Breast epithelium (tissue), 3 donors: ENCODE measurements around the gene TMEM273.

Source experiments
- CTCF ChIP-seq, 3 donors: fragments of 450-650 bp; IDR thresholded peaks; one replicate each; pipeline ENCODE4 v1.5.1; 2016 to 2017; ENCODE audit warnings: antibody characterized with exemption in 3 of 3, mild to moderate bottlenecking in 3 of 3, moderate library complexity in 3 of 3
- POLR2A ChIP-seq: fragments of 450-650 bp; IDR thresholded peaks from one replicate; pipeline ENCODE4 v1.6.1; 2016; ENCODE audit warnings: antibody characterized with exemption, mild to moderate bottlenecking, moderate library complexity
- POLR2AphosphoS5 ChIP-seq, 3 donors: sonication (generic); formaldehyde crosslinking; IDR thresholded peaks; one replicate each; pipeline ENCODE4 v1.6.1; 2017; ENCODE audit warnings: antibody characterized with exemption in 3 of 3

- TF ChIP-seq CTCF (IDR thresholded peaks at IDR 0.05) (no peak), POLR2A (no peak), POLR2AphosphoS5 (IDR thresholded peaks at IDR 0.05) (no peak)
Measured at GRCh38 chr10:49180444-49180860, 7.7 kb downstream of the TMEM273 start.
